ENCODE measurements around the gene GOLGA6L10.

GOLGA6L10 gene

DNA sequence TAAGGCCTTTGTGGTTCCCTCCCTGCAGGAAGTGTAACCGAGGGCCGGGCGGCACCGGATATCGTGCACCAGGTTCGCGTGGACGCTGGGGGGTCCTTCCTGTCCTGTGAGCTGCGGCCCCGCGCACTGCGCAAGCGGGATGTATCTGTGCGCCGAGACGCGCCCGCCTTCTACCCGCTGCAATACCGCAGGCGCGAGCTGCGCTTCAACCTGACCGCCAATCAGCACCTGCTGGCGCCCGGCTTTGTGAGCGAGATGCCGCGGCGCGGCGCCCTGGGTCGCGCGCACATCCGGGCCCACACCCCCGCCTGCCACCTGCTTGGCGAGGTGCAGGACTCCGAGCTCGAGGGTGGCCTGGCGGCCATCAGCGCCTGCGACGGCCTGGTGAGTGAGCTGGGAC is 50.8 kb downstream of the GOLGA6L10 start:
- DNase-seq (ENCODE audit: low read depth), result peak; percentile 36

GRCh38 chr15:82298032-82298431 is 51.2 kb downstream of the GOLGA6L10 start:
- DNase-seq (ENCODE audit: low read depth), result no peak

DNA sequence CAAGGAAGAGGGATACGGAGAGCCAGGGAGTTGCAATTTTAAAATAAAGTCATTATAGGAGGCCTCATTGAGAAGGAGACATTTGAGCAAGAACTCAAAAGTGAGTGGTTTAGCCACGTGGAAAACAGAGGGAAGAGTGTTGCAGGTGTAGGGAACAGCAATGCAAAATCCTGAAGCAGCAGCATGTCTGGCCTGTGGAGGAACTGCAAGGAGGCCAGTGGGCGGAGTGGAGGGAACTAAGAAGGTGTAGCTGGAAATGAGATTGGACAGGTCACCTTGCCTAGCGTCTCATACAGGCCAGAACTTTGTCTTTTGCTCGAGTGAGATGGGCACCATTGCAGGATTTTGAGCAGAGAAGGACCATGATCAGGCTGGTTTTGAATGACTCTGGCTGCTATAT is 51.7 kb downstream of the GOLGA6L10 start:
- DNase-seq (ENCODE audit: low read depth), result no peak

GRCh38 chr15:82294061-82294690 is 55.1 kb downstream of the GOLGA6L10 start:
- no peak for DNase-seq (ENCODE audit: low read depth)

- DNase-seq (ENCODE audit: low read depth), result no peak
Measured at GRCh38 chr15:82292271-82292670, 57.0 kb downstream of the GOLGA6L10 start.

All from activated T-helper 9 cell treated with anti-CD3 and anti-CD28 coated beads, Interleukin-2, amount 50 U/mL, for 16 hours (primary cell).